Right lobe of liver (tissue), 4 donors: ENCODE measurements around the gene ANO2.

Experiments
- CTCF ChIP-seq, 4 donors: fragments of 200-600 bp in 3 of 4; fragments of 450-650 bp in 1 of 4; IDR thresholded peaks; one replicate each; pipeline versions ENCODE4 v1.5.1 to v1.8.0; 2016 to 2022; ENCODE audit warnings: antibody characterized with exemption in 4 of 4, mild to moderate bottlenecking in 2 of 4
- POLR2A ChIP-seq: fragments of 450-650 bp; IDR thresholded peaks from one replicate; pipeline ENCODE4 v1.6.1; 2017; ENCODE audit warnings: antibody characterized with exemption, mild to moderate bottlenecking
- donor health status: DM: no; HTN: no; CAD: no.
- donor health status: DM: no; HTN: no; CAD: no.
- donor health status: DM: no; HTN: yes; CAD: no.

GRCh38 chr12:5631497-5631896 lies 313.6 kb downstream of the ANO2 start:
- no peak for TF ChIP-seq CTCF (IDR thresholded peaks at IDR 0.05)
- TF ChIP-seq POLR2A = no peak
